CD4-positive, alpha-beta T cell treated with Interleukin-17A for 4 hours (primary cell): ENCODE measurements around the gene CYP19A1.

Source experiments
- DNase-seq: peaks from one replicate; pipeline ENCODE4 v3.0.0-alpha.2; 2020; ENCODE audit warnings: mixed read lengths

Gene CYP19A1

DNA sequence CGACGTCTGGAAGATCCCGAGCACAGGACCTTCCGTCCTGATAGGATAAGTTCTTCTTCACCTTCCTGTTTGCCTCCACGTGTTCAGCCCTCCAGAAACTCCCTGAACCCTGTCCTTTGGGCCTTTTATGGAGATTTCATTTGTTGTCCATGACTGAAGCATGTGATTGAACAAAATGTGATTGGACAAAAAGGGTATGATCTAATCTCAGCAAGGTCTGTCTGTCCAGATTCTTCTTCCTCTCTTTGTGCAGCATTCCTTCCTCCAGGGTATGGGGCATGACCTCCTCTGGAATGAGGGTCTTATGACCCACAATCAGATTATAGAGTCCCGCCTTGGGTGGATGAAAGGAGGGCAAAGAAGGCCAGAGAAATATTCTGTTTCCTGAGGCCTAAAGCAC lies at the start of gene CYP19A1:
CYP19A1 (minus strand) TSS at position 101 of the 400 bp plus-strand sequence. CDS start 95,684 bp downstream, outside the sequence.
- no peak for DNase-seq

GRCh38 chr15:51387699-51388041 lies 49.3 kb upstream of the CYP19A1 start:
- no peak for DNase-seq

DNA sequence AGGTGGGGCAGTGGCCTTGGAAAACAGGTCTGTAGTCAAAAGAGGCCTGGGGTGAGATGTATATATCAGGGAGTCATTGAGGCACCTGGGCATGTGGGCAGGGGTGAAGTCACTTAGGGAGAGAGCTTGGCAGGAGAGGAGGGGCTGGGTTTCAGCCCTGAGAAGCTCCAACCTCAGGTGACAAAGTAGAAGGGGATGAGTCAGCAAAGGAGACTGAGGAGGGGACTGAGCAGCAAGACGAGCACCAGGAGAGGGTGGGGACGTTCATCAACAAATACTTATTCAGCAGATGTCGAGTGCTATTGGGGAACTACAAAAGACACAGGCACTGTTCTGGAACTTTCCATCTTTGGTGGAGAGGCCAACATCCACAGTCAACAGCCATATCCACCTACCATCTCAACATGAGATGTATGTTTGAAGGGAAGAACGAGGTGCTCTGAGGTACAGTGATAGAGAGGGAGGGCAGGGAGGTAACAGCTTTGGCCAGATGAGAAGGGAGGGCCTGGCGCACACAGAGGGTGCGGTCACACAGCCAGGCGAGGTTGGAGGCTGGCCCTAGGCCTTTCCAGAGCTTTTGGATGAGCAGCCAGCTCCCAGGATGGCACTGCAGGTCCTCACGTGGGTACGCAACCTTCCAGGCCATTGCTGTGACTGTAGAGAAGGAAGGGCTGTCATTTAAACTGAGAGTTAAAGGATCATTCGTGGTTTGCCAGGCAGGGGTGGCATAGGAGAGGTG lies 48.7 kb upstream of the CYP19A1 start:
- no peak for DNase-seq

DNA sequence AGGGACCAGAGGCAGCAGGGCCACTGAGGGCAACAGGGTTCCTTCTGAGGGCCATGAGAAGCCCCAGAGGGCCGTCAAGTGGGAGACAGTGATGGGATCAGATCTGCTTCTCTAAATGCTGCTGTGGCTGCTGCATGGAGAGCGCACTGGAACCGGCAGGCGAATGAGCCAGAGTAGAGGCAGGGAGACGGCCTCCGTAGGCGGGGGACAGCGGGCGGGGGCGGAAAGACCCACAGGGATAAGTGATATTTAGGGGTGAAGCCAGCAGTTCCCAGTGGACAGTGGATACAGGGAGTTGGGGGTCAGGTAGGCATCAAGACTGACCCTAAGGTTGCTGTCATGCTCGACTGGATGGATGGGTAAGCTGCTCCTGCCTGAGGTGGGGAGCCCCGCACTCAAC lies 48.1 kb upstream of the CYP19A1 start:
- no peak for DNase-seq

DNA sequence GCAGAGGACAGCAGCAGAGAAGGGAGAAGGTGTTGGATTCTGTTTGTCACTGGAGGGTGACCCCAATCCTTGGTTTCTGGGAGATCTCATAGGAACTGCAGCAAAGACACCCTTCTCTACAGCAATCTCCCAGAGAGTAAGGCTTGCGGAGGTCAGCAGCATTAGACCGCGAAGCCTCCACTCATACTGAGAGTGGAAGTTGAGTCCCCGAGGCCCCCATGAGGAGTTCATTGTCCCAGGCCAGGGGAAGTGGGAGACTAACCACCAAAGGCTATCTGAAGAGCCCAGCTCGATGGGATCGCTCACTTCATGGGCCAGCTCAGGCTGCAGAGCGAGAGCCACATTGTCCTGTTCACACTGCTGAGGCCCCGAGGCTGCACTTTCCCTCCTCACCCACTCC lies 47.6 kb upstream of the CYP19A1 start:
- no peak for DNase-seq

GRCh38 chr15:51382787-51383186 lies 44.4 kb upstream of the CYP19A1 start:
- DNase-seq = no peak

GRCh38 chr15:51380999-51381806 lies 42.8 kb upstream of the CYP19A1 start:
- no peak for DNase-seq

DNA sequence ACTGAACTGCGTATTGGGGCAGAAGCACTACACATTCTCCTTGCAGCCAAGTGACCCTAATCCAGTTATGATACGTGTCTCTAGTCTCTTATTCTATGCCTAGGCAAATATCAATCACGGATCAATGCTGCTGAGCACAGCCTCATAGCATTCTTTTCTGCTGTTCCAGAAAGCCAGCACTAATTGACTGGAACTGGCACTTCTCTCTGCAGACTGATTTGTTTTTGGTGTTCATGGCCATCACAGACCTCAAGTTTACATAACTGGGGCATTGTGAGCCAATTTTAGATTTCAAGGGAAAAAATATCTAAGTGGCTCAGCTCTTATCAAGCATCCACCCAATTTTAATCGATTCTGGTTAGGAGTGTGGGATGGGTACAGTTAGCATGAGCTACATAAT lies 41.0 kb upstream of the CYP19A1 start:
- DNase-seq = no peak

- no peak for DNase-seq
Measured at GRCh38 chr15:51378406-51378805, 40.0 kb upstream of the CYP19A1 start.

- no peak for DNase-seq
Measured at GRCh38 chr15:51377038-51377786, 38.8 kb upstream of the CYP19A1 start.

- DNase-seq = no peak
Measured at GRCh38 chr15:51375966-51376640, 37.7 kb upstream of the CYP19A1 start.

DNA sequence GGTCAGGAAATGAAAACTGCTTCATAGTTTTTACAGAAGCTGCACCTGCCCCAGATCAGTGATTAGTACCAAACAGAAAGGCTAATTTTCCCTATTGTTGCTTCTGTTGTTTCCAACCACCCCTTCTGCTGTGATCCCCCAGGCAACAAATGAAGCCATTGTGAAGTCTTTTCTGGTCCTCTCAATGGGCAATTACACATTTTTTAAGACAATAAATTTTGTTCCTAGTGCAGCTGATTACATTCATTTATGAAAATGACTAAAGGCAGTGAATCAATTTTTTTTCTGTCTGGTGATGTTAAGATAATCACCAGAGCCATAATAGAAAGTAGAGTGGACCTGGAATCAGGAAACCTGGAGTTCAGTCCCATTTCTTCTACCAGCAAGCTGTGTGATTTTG lies 35.7 kb upstream of the CYP19A1 start:
- no peak for DNase-seq

- DNase-seq = no peak
Measured at GRCh38 chr15:51371266-51371665, 32.9 kb upstream of the CYP19A1 start.

- no peak for DNase-seq
Measured at GRCh38 chr15:51369451-51369761, 31.0 kb upstream of the CYP19A1 start.

GRCh38 chr15:51368751-51369450 lies 30.5 kb upstream of the CYP19A1 start:
- no peak for DNase-seq

DNA sequence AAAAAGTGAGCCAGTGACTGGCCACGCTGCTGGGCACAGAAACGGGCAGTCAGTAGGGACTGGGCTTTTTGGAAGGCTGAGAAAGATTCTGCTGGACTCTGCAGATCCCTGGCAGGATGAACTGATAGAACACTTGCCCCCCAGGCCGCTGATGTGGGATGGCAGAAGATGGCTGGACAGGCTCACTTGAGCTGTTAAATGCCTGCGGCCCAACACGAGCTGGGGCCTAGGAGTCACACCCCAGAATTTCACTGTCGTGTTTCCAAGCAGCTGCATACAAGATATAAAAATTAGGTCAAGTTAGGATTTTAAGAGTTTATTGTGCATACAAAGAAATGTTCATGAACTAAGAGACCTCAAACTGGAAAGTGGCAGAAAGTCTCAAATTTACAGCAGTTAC lies 29.9 kb upstream of the CYP19A1 start:
- no peak for DNase-seq

- DNase-seq = no peak
Measured at GRCh38 chr15:51367322-51367976, 29.1 kb upstream of the CYP19A1 start.

DNA sequence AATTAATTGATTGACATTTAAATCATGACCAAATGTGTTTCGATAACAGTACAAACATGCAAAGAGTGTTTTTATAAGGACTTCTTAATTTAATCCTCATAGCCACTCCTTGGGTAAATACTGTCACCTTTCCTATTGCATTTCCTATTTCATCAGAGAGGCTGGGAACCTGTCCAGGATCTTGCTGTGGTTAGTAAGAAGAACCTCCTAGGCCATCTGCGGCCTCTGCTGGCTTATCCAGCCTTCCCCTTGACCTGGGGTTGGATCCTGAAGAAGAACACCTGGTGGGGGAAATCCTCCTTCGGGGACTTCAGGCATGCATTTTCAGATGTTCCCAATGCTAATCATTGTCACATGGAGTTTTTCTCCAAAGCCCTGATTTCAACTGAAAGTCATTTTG lies 28.5 kb upstream of the CYP19A1 start:
- no peak for DNase-seq

GRCh38 chr15:51366071-51366470 lies 27.7 kb upstream of the CYP19A1 start:
- no peak for DNase-seq

DNA sequence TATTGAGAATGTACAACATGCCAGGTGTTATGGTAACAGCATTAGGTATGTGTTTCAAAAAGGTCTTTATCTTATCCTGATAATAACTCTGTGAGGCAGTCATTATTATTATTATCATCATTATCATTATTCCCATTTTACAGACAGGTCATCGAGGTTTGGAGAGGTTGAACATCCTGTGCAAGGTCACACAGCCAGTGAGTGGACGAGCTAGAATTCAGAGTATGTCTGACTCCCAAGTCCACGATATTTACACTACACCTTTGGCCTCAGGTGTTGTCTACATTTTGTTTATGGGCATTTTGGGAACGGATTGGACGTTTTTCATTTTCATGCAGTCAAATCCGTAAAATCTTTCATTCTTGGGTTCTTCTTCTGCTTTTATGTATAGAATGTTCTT lies 27.0 kb upstream of the CYP19A1 start:
- DNase-seq = no peak

DNA sequence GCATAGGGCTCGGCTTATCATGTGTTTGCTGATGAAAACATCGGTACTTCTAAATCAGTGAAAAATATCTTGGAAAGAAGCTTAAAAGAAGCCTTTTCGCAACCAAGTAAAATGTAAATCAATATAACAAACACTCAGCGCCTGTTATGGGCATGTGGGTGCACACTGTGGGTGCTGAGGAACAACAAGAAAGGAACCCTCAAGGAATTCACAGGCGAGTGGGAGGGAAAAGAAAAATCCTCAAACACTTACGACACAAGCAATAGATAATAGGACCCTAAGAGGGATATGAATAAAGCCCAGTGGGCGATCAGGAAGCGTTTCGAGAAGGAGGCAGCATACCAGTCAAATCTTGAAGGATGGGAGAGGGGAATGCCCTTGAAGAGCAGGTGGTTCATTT lies 25.0 kb upstream of the CYP19A1 start:
- DNase-seq = no peak

DNA sequence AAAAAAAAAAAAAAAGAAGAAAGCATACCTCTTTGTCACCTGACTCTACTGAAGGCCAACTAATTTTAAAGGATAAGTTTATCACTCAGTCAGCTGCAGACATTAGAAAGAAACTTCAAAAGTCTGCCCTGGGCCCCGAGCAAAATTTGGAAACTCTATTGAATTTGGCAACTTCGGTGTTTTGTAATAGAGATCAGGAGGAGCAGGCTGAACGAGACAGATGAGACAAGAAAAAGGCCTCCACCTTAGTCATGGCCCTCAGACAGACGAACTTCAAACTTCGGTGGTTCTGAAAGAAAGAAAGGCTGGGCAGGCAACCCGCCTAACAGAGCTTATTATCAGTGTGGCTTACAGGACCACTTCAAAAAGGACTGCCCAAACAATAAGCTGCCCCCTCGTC lies 21.6 kb upstream of the CYP19A1 start:
- no peak for DNase-seq
